CD4-positive, alpha-beta T cell treated with Interferon gamma for 1 hour (primary cell): ENCODE measurements around the gene POTEF.
"Not testable (repeated sequence)": the region's sequence is repeated elsewhere in the genome, so short reads cannot be mapped to it uniquely, and the experiment has no call there.

ENCODE experiments used
- DNase-seq: peaks from one replicate; pipeline ENCODE4 v3.0.0-alpha.2; 2020

POTEF gene

DNA sequence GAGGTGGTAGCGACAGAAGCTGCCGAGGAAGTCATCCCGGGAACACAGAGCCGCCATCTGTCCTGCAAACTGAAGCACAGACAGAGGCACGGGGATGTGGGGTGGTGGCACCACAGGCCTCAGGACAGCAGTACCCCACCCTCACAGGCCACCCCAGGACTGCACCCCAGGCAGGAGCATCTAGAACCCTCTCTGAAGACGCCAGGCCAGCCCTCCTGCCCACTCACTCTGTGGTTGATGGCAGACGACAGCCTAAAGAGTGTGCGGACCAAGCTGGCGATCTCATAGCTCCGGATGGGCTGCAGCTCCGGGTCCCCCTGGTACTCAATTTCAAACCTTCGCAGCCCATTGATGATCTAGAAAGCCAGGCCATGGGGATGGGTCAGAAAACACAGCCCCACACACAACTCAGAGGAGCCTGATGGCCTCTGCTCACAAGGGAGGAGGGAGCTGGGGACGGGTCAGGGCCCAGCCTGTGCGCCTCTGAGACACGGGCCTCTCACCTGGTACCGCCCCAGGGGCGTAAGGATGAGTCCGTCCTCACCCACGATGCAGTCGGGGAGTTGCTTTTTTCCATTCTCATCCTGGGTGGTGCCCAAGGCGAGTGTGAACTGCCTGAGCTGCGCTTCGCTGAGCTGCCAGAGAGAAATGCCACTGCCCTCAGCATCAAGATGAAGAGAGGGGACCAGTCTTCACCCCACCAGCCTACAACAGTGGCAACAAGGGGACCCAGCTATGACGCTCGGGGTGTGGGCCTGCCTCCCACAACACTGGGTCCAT is 24.0 kb upstream of the POTEF start:
- no peak for DNase-seq

DNA sequence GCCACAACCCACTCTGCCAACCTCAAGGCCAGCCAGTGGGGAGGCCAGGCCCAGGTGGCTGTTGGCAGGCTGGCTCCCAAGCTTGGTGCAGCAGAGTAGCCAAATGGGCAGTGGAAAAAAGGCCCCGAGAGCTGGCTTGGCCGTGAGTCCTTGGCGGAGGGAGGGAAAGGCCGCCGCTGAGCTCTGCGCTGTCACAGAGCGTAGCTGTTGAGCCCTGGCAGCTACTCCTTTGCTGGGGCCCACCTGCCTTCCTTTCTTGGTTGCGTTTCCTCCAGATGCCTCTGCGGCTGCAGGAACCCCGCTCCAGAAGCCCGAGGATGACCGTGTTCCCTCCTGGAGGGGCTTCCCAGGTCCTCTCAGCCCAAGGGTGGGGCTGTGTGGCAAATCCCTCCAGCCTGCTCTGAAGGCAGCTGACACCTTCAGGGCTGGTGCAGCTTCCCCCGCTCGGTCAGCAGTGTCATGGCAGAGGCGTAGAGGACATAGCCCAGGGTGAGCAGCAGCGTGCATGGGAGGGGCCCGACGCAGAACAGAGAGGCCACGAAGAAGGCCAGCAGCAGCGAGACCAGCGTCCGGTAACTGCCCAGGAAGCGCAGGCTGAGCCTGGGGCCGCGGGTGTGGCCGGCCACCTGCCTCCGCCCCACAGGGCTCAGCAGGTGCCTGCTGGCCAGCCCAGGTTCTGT is 23.3 kb upstream of the POTEF start:
- not testable (repeated sequence) for DNase-seq

GRCh38 chr2:130151145-130151512 is 22.1 kb upstream of the POTEF start:
- not testable (repeated sequence) for DNase-seq

GRCh38 chr2:130150181-130151144 is 21.4 kb upstream of the POTEF start:
- DNase-seq, result no peak

GRCh38 chr2:130148515-130148914 is 19.5 kb upstream of the POTEF start:
- DNase-seq, result not testable (repeated sequence)

DNA sequence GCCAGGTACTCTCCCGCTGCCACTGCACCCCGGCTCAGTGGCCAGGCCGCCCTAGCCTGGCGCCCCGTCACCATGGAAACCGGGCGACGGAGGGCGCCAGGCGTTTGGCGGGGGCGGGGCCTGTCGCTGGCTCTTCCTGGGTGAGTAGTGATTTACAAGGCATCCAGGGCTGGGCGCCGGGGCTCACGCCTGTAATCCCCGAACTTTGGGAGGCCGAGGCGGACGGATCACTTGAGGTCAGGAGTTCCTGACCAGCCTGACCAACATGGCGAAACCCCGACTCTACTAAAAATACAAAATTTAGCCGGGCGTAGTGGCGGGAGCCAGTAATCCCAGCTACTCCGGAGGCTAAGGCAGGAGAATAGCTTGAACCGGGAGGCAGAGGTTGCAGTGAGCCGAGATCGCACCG is 16.0 kb upstream of the POTEF start, which contains the start of gene CCDC74B:
Gene CCDC74B, minus strand, starts transcription at position 107 of the 409 bp plus-strand sequence. CDS start 116 bp downstream, outside the sequence.
- peak; percentile 68 for DNase-seq

DNA sequence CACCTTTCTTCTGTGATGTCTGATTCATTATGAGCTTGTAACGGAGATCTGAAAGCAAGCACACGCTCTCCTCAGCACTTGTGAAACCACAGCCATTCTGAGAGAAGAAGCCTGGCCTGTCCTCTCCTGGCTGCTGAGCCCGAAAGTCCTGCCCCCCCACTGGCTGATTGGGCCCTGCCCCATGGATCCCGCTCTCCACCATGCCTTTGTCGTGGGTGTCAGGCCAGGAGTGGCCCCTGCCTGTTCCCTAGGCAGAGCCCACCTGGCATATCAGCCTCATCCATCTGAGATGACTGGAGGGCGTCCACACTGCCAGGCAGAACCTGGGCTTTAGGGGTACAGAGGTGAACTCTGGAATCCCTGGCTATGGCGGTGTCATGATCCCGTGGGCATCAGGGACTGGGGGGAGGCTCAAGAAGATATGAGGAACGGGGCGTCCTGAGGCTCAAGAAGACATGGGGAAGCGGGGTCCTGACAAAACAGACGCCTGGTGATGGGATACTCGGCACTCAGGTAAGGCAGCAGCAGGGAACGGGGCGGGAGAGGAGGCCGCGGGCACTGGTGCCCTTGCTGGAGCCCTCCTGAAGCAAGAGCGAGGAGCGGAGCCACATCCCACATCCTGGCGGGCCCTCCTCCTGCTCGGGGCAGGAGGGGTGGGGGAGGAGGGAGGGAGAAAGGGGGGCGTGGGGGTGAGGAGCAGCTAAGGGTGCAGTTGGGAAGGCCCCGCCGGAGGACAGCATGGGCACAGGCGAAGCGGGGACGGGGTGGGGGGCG is 14.4 kb upstream of the POTEF start:
- not testable (repeated sequence) for DNase-seq

DNA sequence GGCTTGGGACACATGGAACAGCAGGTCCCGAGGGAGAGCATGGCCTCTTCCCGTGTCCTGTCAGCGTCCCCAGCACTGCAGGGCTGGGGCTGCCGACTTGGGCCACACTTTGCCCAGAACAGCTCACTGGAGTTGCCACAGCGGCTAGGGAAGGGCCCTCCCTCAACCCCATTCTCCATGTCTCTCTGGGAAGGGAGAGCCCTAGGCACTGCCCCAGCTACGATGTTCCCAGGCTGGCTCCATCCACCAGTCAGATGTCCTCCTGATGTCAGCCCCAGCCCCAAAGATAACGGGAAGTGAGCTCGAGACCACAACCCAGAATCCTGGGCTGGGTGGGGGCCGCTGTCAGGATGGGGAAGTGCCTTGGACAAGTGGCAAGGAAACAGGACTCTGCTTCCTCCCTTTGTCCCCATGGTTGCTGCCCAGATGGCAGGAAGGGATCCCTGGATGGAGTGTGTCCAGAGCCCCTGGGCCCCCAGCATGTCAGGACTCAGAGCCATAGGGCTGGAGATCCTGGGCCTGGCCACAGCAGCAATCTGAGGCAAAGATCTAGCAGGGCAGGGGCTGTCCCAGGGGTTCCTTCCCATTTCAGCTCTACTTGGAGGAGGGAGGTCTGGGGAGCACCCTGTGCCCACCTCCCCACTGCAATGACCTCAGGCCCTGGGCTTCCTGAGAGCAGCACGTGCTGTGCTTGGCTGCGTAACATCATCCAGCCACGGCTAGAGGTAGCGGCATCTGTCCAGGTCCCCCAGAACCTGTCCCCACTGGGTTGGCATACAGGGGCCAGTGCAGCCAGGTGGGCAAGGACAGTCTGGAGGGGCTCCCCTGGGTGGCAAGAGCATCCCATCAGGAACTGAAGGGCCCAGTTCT is 13.6 kb upstream of the POTEF start:
- not testable (repeated sequence) for DNase-seq

- not testable (repeated sequence) for DNase-seq
Observed at GRCh38 chr2:130141645-130142370, 12.8 kb upstream of the POTEF start.

DNA sequence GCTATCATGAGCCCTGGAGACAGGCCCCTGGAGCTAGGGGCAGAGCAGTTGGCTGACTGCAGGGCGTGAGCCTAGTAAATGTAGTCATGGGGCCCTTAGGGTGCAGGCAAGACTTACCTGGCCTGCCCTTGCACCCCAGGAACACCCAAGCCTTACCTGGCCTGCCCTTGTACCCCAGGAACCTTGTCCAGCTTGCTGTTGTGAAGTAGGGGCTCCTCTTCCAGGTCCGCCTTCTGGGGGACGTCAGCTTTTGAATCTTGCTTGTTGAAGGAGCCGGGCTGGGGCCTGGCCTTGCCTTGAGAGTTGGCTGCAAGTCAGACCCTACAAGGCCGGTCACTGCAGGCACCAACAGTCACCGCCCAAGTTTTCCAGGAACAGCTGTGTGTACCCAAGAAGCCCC is 12.0 kb upstream of the POTEF start:
- not testable (repeated sequence) for DNase-seq

DNA sequence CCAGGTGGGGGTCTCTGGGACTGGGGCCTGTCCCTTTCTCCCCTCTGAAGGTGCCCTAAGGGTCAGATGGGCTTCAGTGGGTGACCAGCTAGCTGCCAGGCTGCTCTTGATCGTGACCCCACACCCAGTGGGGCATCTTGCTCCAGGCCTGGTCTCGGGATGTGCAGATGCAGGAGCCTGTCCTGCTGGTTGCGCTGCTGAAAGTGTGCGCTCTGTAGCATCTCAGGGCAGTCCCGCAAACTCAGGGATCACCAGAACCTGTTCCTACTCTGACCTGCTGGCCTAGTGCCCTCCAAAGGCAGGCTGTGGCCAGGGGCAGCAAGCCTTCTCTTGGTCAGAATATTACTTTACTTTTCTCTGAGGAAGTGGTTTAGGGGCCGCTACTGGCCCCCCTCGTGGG is 11.5 kb upstream of the POTEF start:
- not testable (repeated sequence) for DNase-seq

GRCh38 chr2:130139331-130140280 is 10.6 kb upstream of the POTEF start:
- DNase-seq, result not testable (repeated sequence)

DNA sequence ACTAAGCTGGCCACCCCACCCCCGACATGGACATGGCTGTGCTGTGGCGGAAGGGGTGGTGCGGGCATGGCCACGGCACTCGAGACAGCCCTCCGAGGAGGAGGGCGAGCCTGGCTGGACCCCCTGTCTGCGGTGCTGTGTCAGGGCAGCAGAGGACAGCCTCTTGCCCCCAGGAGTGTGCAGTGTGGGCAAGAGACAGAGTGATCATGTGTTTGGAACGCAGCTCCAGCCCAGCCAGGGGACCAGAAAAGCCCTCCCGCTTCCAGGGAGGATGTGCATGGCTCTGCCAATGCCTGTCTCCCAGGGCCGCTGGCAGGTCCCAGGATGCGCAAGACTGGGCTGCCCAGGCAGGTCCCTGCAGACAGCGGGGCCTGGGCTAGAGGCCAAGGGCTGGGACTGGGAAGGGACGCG is 9.8 kb upstream of the POTEF start:
- not testable (repeated sequence) for DNase-seq

DNA sequence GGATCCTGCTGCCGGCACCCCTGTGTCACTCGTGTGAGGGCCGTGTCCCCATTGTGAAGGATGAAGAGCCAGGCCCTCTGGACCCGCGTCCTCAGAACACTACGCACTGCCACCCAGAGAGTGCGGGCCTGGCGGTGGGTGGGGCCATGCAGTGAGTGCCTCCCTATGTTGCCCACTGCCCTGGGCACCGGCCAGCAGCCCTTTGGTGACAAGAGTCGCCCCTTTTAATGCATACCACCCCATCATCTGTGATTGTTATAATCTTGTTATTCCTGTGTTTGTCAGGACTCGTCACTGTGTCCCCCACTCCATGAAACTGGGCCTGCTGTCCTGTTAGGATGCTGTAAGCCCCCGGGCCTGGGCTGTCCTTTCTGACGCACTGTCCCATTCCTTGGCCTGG is 9.3 kb upstream of the POTEF start:
- not testable (repeated sequence) for DNase-seq

GRCh38 chr2:130137118-130137517 is 8.1 kb upstream of the POTEF start:
- not testable (repeated sequence) for DNase-seq

DNA sequence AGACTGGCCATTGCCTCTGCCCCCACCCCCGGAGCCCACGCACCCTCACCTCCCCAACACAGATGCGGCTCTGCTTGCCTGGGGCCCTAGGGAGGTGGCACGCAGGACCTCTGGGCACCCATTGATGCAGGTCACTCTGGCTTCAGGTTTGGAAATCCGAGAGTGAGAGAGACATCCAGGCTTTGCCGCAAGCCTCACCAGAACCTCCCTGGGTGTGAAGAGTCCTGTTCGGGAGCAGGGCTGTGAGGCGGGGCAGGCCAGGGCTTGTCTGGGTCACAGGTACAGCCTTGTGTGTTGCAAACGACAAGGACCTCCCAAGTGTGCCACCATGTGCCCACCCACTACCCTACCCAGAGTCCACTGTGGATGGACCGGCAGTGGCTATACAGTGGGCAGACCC is 7.5 kb upstream of the POTEF start:
- not testable (repeated sequence) for DNase-seq

GRCh38 chr2:130135692-130136541 is 6.9 kb upstream of the POTEF start:
- no peak for DNase-seq

DNA sequence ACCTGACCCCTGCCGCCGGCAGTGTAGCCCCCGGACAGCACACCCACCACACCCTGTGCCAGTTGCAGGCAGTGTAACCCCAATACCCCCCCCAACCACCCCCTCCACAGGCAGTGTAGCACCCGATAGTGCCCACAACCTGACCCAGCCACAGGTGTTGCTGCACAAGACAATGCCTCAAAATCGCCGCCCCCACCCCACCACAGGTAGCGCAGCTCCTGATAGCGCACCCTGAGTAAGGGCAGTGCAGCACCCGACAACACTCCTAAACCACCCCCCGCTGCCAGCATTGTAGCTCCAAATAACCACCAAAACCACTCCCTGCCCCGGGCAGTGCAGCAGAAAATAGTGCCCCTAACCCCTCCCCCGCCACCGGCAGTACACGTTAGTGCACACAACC is 558 bp downstream of the POTEF start:
- DNase-seq, result not testable (repeated sequence)
